Stromal cell of bone marrow (primary cell): ENCODE data around the gene FOXC1.

Source experiments
- DNase-seq: peaks from one replicate; pipeline ENCODE4 v3.0.0-alpha.2; 2012; ENCODE audit warnings: low read depth

FOXC1 gene

GRCh38 chr6:1584996-1585668 is 24.6 kb upstream of the FOXC1 start:
- DNase-seq: no peak

- no peak for DNase-seq
Observed at GRCh38 chr6:1585669-1586049, 24.1 kb upstream of the FOXC1 start.

GRCh38 chr6:1586256-1586655 is 23.5 kb upstream of the FOXC1 start:
- no peak for DNase-seq

GRCh38 chr6:1586861-1587450 is 22.8 kb upstream of the FOXC1 start:
- DNase-seq: no peak

GRCh38 chr6:1587546-1587945 is 22.2 kb upstream of the FOXC1 start:
- DNase-seq: no peak

GRCh38 chr6:1587977-1588376 is 21.7 kb upstream of the FOXC1 start:
- no peak for DNase-seq

GRCh38 chr6:1589208-1589607 is 20.5 kb upstream of the FOXC1 start:
- no peak for DNase-seq

- no peak for DNase-seq
Observed at GRCh38 chr6:1590580-1590979, 19.1 kb upstream of the FOXC1 start.

GRCh38 chr6:1591243-1591642 is 18.5 kb upstream of the FOXC1 start:
- no peak for DNase-seq

- no peak for DNase-seq
Observed at GRCh38 chr6:1591926-1592325, 17.8 kb upstream of the FOXC1 start.

- no peak for DNase-seq
Observed at GRCh38 chr6:1592852-1593251, 16.9 kb upstream of the FOXC1 start.

GRCh38 chr6:1593286-1593957 is 16.3 kb upstream of the FOXC1 start:
- no peak for DNase-seq

GRCh38 chr6:1593958-1594314 is 15.8 kb upstream of the FOXC1 start:
- DNase-seq: no peak

GRCh38 chr6:1594445-1595200 is 15.1 kb upstream of the FOXC1 start:
- DNase-seq: no peak

GRCh38 chr6:1595271-1596087 is 14.2 kb upstream of the FOXC1 start:
- DNase-seq: no peak

GRCh38 chr6:1596088-1596852 is 13.4 kb upstream of the FOXC1 start:
- DNase-seq: no peak

- no peak for DNase-seq
Observed at GRCh38 chr6:1597121-1597744, 12.5 kb upstream of the FOXC1 start.

GRCh38 chr6:1597924-1598323 is 11.8 kb upstream of the FOXC1 start:
- no peak for DNase-seq

GRCh38 chr6:1598433-1598832 is 11.3 kb upstream of the FOXC1 start:
- DNase-seq: no peak

- DNase-seq: no peak
Observed at GRCh38 chr6:1598886-1599285, 10.8 kb upstream of the FOXC1 start.

- DNase-seq: no peak
Observed at GRCh38 chr6:1599469-1599868, 10.2 kb upstream of the FOXC1 start.
